KMS-11 (cell line): ENCODE data around the gene SDK1.

Experiments
- H2AFZ ChIP-seq: fragments of 200-600 bp; sonication (generic); 2 replicates; pipeline ENCODE4 v1.6.1; 2016; ENCODE audit warnings: antibody characterized with exemption, mixed run types, low read depth
- H3K27ac ChIP-seq: fragments of 200-600 bp; sonication (generic); 2 replicates; pipeline ENCODE4 v1.6.1; 2016; ENCODE audit warnings: mild to moderate bottlenecking, mixed run types
- H3K27me3 ChIP-seq: fragments of 200-600 bp; sonication (generic); 2 replicates; pipeline ENCODE4 v1.6.1; 2017; ENCODE audit warnings: mild to moderate bottlenecking, low read depth, mixed run types, moderate library complexity; ENCODE audit not compliant: insufficient read depth
- H3K36me3 ChIP-seq: fragments of 200-600 bp; sonication (generic); 2 replicates; pipeline ENCODE4 v1.6.1; 2017; ENCODE audit warnings: mild to moderate bottlenecking, mixed run types; ENCODE audit not compliant: insufficient read depth
- H3K4me1 ChIP-seq: fragments of 200-600 bp; sonication (generic); 2 replicates; pipeline ENCODE4 v1.6.1; 2016; ENCODE audit warnings: mild to moderate bottlenecking, low read depth, mixed run types; ENCODE audit not compliant: poor library complexity, severe bottlenecking
- H3K4me2 ChIP-seq: fragments of 200-600 bp; sonication (generic); 2 replicates; pipeline ENCODE4 v1.7.0; 2016; ENCODE audit warnings: mild to moderate bottlenecking, mixed run types
- H3K4me3 ChIP-seq: fragments of 200-600 bp; sonication (generic); IDR thresholded peaks from 2 replicates; pipeline ENCODE4 v1.6.1; 2017; ENCODE audit warnings: low read depth, low read length, mixed read lengths; ENCODE audit not compliant: insufficient read depth
- H3K79me2 ChIP-seq: fragments of 200-600 bp; sonication (generic); 2 replicates; pipeline ENCODE4 v1.6.1; 2016; ENCODE audit warnings: low read depth, mixed run types; ENCODE audit not compliant: insufficient read depth
- H3K9ac ChIP-seq: fragments of 200-600 bp; sonication (generic); 2 replicates; pipeline ENCODE4 v1.6.1; 2016; ENCODE audit warnings: mild to moderate bottlenecking, mixed run types
- H4K20me1 ChIP-seq: fragments of 200-600 bp; sonication (generic); 2 replicates; pipeline ENCODE4 v1.6.1; 2016; ENCODE audit warnings: mild to moderate bottlenecking, mixed run types; ENCODE audit not compliant: insufficient read depth
- TF ChIP-seq, protein P1 (sequence below): fragments of 200-600 bp; sonication (generic); conservative IDR thresholded peaks from 2 replicates; pipeline ENCODE4 v1.6.1; 2017; ENCODE audit warnings: low read depth, mild to moderate bottlenecking, antibody characterized with exemption, low read length, moderate library complexity, mixed read lengths

SDK1 gene

GRCh38 chr7:4230352-4230751 is 929.3 kb downstream of the SDK1 start:
- no peaks in the 10 kb centered on the region for H3K27me3 ChIP-seq
- no peaks in the 10 kb centered on the region for H4K20me1 ChIP-seq
- H3K79me2 ChIP-seq, result no peaks in the 10 kb centered on the region
- H2AFZ ChIP-seq, result no peak overlapping the region
- H3K9ac ChIP-seq, result no peak overlapping the region
- H3K4me2 ChIP-seq, result no peak overlapping the region
- TF ChIP-seq, protein P1, sequence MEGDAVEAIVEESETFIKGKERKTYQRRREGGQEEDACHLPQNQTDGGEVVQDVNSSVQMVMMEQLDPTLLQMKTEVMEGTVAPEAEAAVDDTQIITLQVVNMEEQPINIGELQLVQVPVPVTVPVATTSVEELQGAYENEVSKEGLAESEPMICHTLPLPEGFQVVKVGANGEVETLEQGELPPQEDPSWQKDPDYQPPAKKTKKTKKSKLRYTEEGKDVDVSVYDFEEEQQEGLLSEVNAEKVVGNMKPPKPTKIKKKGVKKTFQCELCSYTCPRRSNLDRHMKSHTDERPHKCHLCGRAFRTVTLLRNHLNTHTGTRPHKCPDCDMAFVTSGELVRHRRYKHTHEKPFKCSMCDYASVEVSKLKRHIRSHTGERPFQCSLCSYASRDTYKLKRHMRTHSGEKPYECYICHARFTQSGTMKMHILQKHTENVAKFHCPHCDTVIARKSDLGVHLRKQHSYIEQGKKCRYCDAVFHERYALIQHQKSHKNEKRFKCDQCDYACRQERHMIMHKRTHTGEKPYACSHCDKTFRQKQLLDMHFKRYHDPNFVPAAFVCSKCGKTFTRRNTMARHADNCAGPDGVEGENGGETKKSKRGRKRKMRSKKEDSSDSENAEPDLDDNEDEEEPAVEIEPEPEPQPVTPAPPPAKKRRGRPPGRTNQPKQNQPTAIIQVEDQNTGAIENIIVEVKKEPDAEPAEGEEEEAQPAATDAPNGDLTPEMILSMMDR, result no peak
- no peak overlapping the region for H3K4me3 ChIP-seq
- no peaks in the 10 kb centered on the region for H3K4me1 ChIP-seq
- no peak overlapping the region for H3K27ac ChIP-seq
- no peaks in the 10 kb centered on the region for H3K36me3 ChIP-seq

DNA sequence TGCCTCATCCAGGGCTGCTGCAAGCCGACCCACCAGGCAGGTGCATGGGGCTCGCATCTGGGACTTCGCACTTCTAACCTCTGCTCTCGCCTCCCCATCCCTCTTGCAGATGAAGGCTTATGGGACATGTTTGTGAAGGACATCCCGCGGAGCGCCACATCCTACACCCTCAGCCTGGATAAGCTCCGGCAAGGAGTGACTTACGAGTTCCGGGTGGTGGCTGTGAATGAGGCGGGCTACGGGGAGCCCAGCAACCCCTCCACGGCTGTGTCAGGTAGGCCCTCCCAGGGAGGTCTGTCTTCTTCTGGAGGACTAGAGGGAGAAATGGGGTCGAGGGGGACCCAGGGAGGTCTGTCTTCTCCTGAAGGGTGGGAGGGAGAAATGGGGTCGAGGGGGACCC is 932.1 kb downstream of the SDK1 start:
- Histone ChIP-seq H3K4me3 (no peak overlapping the region), H3K79me2 (no peaks in the 10 kb centered on the region), H3K27ac (no peak overlapping the region), H3K36me3 (no peaks in the 10 kb centered on the region), H3K27me3 (no peaks in the 10 kb centered on the region), H3K9ac (no peak overlapping the region), H3K4me2 (no peak overlapping the region), H2AFZ (no peak overlapping the region), H3K4me1 (no peaks in the 10 kb centered on the region), H4K20me1 (no peaks in the 10 kb centered on the region)
- TF ChIP-seq, protein P1, result no peak

DNA sequence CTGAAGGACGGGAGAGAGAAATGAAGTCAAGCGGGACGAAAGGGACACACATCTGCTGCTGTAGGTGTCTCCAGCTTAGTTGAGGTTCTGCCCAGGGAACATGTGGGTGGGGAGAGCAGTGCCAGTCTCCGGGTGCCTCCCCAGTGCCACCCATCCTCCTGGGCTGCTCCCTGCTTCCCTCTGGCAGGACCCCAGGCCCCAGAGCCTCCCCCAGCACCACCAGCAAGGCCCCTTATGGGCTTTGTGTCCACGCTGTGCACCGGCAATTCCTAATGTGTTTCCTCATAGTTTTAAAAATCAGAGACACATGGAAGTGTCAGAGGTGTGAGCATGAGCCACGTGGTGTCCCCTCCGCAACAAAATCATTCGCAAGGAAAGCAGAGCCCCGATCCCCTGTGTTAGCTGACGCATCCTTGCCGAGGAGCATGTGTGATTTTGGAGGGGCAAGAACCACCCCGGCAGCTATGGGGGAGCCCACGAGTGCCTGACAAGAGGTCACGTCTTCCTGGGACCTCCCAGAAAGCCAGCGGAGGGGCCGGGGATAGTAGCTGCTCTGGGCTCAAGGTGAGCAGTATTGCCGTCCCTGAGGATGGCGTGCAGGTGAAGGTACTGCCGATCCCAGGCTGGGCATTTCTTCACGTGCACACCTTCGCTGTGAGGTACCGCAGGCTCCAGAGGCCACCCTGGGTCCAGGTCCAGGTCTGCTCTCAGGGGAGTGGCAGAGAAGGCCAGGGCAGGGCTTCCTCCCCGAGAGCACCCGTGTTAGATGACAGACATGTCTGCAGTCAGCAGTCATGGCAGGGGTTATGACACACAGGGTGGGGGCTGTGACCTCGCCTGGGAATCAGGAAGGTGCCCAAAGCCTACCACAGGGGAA is 932.8 kb downstream of the SDK1 start:
- H3K9ac ChIP-seq, result no peak overlapping the region
- H3K27me3 ChIP-seq, result no peaks in the 10 kb centered on the region
- no peak overlapping the region for H2AFZ ChIP-seq
- H3K4me2 ChIP-seq, result no peak overlapping the region
- H3K36me3 ChIP-seq, result no peaks in the 10 kb centered on the region
- H3K79me2 ChIP-seq, result no peaks in the 10 kb centered on the region
- TF ChIP-seq, protein P1, result no peak
- H3K27ac ChIP-seq, result no peak overlapping the region
- no peaks in the 10 kb centered on the region for H4K20me1 ChIP-seq
- H3K4me3 ChIP-seq, result no peak overlapping the region
- H3K4me1 ChIP-seq, result no peaks in the 10 kb centered on the region

- no peaks in the 10 kb centered on the region for H3K36me3 ChIP-seq
- H3K9ac ChIP-seq, result no peak overlapping the region
- no peaks in the 10 kb centered on the region for H3K4me1 ChIP-seq
- H4K20me1 ChIP-seq, result no peaks in the 10 kb centered on the region
- H3K27ac ChIP-seq, result no peak overlapping the region
- H2AFZ ChIP-seq, result no peak overlapping the region
- H3K27me3 ChIP-seq, result no peaks in the 10 kb centered on the region
- no peak overlapping the region for H3K4me2 ChIP-seq
- H3K79me2 ChIP-seq, result no peaks in the 10 kb centered on the region
- TF ChIP-seq, protein P1, result no peak
- H3K4me3 ChIP-seq, result no peak overlapping the region
Measured at GRCh38 chr7:4234498-4234855, 933.4 kb downstream of the SDK1 start.
